ENCODE data around the gene PRDM16. TPM values are rescaled to one million over a fixed set of nuclear protein-coding genes. Genes with fewer than 3 reads are reported as not detected.

PRDM16 gene
- total RNA-seq, 4 donors from 2014 or later = 15.7 to 54.3 (median 27.6) TPM

GRCh38 chr1:3242408-3243260 is 173.6 kb downstream of the PRDM16 start:
- Histone ChIP-seq H3K4me3 (replicated peaks in 1 of 3) (no peak overlapping the region), H3K27ac (peak overlapping the region in 2 of 3 donors; percentile 24 to 56), H3K4me1 (peaks cover 65 to 71% of the 10 kb centered on the region in 2 donors), H3K27me3 (no peaks in the 10 kb centered on the region), H3K36me3 (no peaks in the 10 kb centered on the region), H3K9me3 (no peaks in the 10 kb centered on the region)
- peak; percentile 80 for DNase-seq
- intact Hi-C loops (cut with DNase I) = loop anchor here (5.0 kb wide), 1 partner anchor 170 kb away; no protein-coding TSS in a partner anchor
- TF ChIP-seq POLR2A (IDR thresholded peaks at IDR 0.05) (no peak), CTCF (IDR thresholded peaks at IDR 0.05) (no peak)
- 58 to 59% methylated on average over 21 to 28 of the region's 35 CpGs for WGBS, 2 donors

GRCh38 chr1:3243304-3243703 is 174.3 kb downstream of the PRDM16 start:
- Histone ChIP-seq H3K4me1 (peaks cover 61 to 64% of the 10 kb centered on the region in 2 donors), H3K36me3 (no peaks in the 10 kb centered on the region), H3K27ac (peak overlapping the region in 2 of 3 donors; percentile 24 to 56), H3K4me3 (replicated peaks in 1 of 3) (no peak overlapping the region), H3K9me3 (no peaks in the 10 kb centered on the region), H3K27me3 (no peaks in the 10 kb centered on the region)
- intact Hi-C loops (cut with DNase I) = loop anchor here (5.0 kb wide), 1 partner anchor 171 kb away; no protein-coding TSS in a partner anchor
- no peak for TF ChIP-seq POLR2A (IDR thresholded peaks at IDR 0.05)
- TF ChIP-seq CTCF (IDR thresholded peaks at IDR 0.05) = no peak
- no peak for DNase-seq
- WGBS, 2 donors = 88 to 96% methylated on average over 14 to 15 of the region's 15 CpGs

- H3K36me3 ChIP-seq = no peaks in the 10 kb centered on the region
- WGBS, 2 donors = 77 to 83% methylated on average over 37 of the region's 37 CpGs
- no peak overlapping the region for H3K4me3 ChIP-seq (replicated peaks in 1 of 3)
- TF ChIP-seq POLR2A (IDR thresholded peaks at IDR 0.05) (no peak), CTCF (IDR thresholded peaks at IDR 0.05) (no peak)
- no peaks in the 10 kb centered on the region for H3K9me3 ChIP-seq
- DNase-seq = no peak
- H3K4me1 ChIP-seq = peaks cover 53 to 54% of the 10 kb centered on the region in 2 donors
- H3K27me3 ChIP-seq = no peaks in the 10 kb centered on the region
- intact Hi-C loops (cut with DNase I) = loop anchor here (5.0 kb wide), 1 partner anchor 172 kb away; no protein-coding TSS in a partner anchor
- no peak overlapping the region for H3K27ac ChIP-seq
Observed at GRCh38 chr1:3244025-3244926, 175.3 kb downstream of the PRDM16 start.

- no peak overlapping the region for H3K27ac ChIP-seq
- no peaks in the 10 kb centered on the region for H3K36me3 ChIP-seq
- no peak overlapping the region for H3K4me3 ChIP-seq (replicated peaks in 1 of 3)
- no peaks in the 10 kb centered on the region for H3K27me3 ChIP-seq
- H3K9me3 ChIP-seq = no peaks in the 10 kb centered on the region
- WGBS, 2 donors = 87 to 92% methylated on average over 7 of the region's 7 CpGs
- no peak for TF ChIP-seq POLR2A (IDR thresholded peaks at IDR 0.05)
- no peak for TF ChIP-seq CTCF (IDR thresholded peaks at IDR 0.05)
- H3K4me1 ChIP-seq = peaks cover 48 to 49% of the 10 kb centered on the region in 2 donors
- no peak for DNase-seq
- intact Hi-C loops (cut with DNase I) = loop anchor here (5.0 kb wide), 1 partner anchor 173 kb away; no protein-coding TSS in a partner anchor
Observed at GRCh38 chr1:3244927-3245315, 175.9 kb downstream of the PRDM16 start.

All from thyroid gland (tissue), 4 donors.